NT2/D1 (cell line): ENCODE measurements around the gene LMCD1.

Source experiments
- DNase-seq: peaks from one replicate; pipeline ENCODE4 v3.0.0-alpha.2; 2011; ENCODE audit warnings: low read depth, low spot score
- H3K27me3 ChIP-seq: 2 replicates; pipeline ENCODE4 v1.6.0; 2011; ENCODE audit warnings: mild to moderate bottlenecking; ENCODE audit not compliant: insufficient read length, insufficient read depth
- H3K36me3 ChIP-seq: 2 replicates; pipeline ENCODE4 v1.6.1; 2011; ENCODE audit warnings: mild to moderate bottlenecking, low read length, mixed read lengths; ENCODE audit not compliant: insufficient read depth, insufficient read length
- H3K4me1 ChIP-seq: 2 replicates; pipeline ENCODE4 v1.5.1; 2011; ENCODE audit not compliant: insufficient read depth, insufficient read length
- H3K4me3 ChIP-seq: 2 replicates; pipeline ENCODE4 v1.5.1; 2011; ENCODE audit warnings: low read depth; ENCODE audit not compliant: insufficient read length
- H3K9ac ChIP-seq: 2 replicates; pipeline ENCODE4 v1.6.0; 2011; ENCODE audit warnings: low read depth; ENCODE audit not compliant: insufficient read length
- H3K9me3 ChIP-seq: 2 replicates; pipeline ENCODE4 v1.5.1; 2011; ENCODE audit warnings: mild to moderate bottlenecking, low read length; ENCODE audit not compliant: insufficient read depth
- SUZ12 ChIP-seq: IDR thresholded peaks from 2 replicates; pipeline ENCODE4 v1.6.1; 2011; ENCODE audit not compliant: insufficient read length, insufficient read depth; ENCODE audit errors: extremely low read depth
- YY1 ChIP-seq: IDR thresholded peaks from 2 replicates; pipeline ENCODE4 v1.6.1; 2011; ENCODE audit not compliant: insufficient read length, insufficient read depth
- ZNF274 ChIP-seq: IDR thresholded peaks from 2 replicates; pipeline ENCODE4 v1.6.1; 2011; ENCODE audit warnings: mild to moderate bottlenecking, low read depth, low read length

LMCD1 gene

GRCh38 chr3:8581373-8581772, 79.8 kb downstream of the LMCD1 start:
- DNase-seq, result no peak
- no peak overlapping the region for H3K4me3 ChIP-seq
- no peaks in the 10 kb centered on the region for H3K36me3 ChIP-seq
- TF ChIP-seq YY1 (no peak), SUZ12 (no peak), ZNF274 (no peak)
- no peaks in the 10 kb centered on the region for H3K9me3 ChIP-seq
- H3K4me1 ChIP-seq, result no peaks in the 10 kb centered on the region
- no peaks in the 10 kb centered on the region for H3K27me3 ChIP-seq
- H3K9ac ChIP-seq, result no peak overlapping the region

- Histone ChIP-seq H3K9ac (no peak overlapping the region), H3K36me3 (no peaks in the 10 kb centered on the region), H3K9me3 (no peaks in the 10 kb centered on the region), H3K27me3 (no peaks in the 10 kb centered on the region), H3K4me1 (no peaks in the 10 kb centered on the region), H3K4me3 (no peak overlapping the region)
- no peak for DNase-seq
- TF ChIP-seq SUZ12, result no peak
- no peak for TF ChIP-seq ZNF274
- no peak for TF ChIP-seq YY1
Measured at GRCh38 chr3:8581806-8582445, 80.3 kb downstream of the LMCD1 start.

GRCh38 chr3:8584661-8585060, 83.0 kb downstream of the LMCD1 start:
- DNase-seq, result no peak
- Histone ChIP-seq H3K9ac (no peak overlapping the region), H3K4me3 (no peak overlapping the region), H3K9me3 (no peaks in the 10 kb centered on the region), H3K36me3 (no peaks in the 10 kb centered on the region), H3K4me1 (no peaks in the 10 kb centered on the region), H3K27me3 (no peaks in the 10 kb centered on the region)
- TF ChIP-seq ZNF274, result no peak
- TF ChIP-seq YY1, result no peak
- TF ChIP-seq SUZ12, result no peak

GRCh38 chr3:8589880-8590556, 88.4 kb downstream of the LMCD1 start:
- Histone ChIP-seq H3K4me3 (no peak overlapping the region), H3K36me3 (no peaks in the 10 kb centered on the region), H3K4me1 (no peaks in the 10 kb centered on the region), H3K27me3 (no peaks in the 10 kb centered on the region), H3K9me3 (no peaks in the 10 kb centered on the region), H3K9ac (no peak overlapping the region)
- no peak for TF ChIP-seq ZNF274
- TF ChIP-seq SUZ12, result no peak
- no peak for TF ChIP-seq YY1
- DNase-seq, result no peak

GRCh38 chr3:8593021-8593827, 91.6 kb downstream of the LMCD1 start:
- no peak for DNase-seq
- Histone ChIP-seq H3K4me3 (no peak overlapping the region), H3K36me3 (no peaks in the 10 kb centered on the region), H3K9ac (no peak overlapping the region), H3K27me3 (no peaks in the 10 kb centered on the region), H3K4me1 (no peaks in the 10 kb centered on the region), H3K9me3 (no peaks in the 10 kb centered on the region)
- no peak for TF ChIP-seq SUZ12
- no peak for TF ChIP-seq YY1
- TF ChIP-seq ZNF274, result no peak

GRCh38 chr3:8595252-8595651, 93.6 kb downstream of the LMCD1 start:
- Histone ChIP-seq H3K9ac (no peak overlapping the region), H3K4me1 (no peaks in the 10 kb centered on the region), H3K27me3 (no peaks in the 10 kb centered on the region), H3K4me3 (no peak overlapping the region), H3K9me3 (no peaks in the 10 kb centered on the region), H3K36me3 (no peaks in the 10 kb centered on the region)
- no peak for TF ChIP-seq SUZ12
- TF ChIP-seq YY1, result no peak
- TF ChIP-seq ZNF274, result no peak
- DNase-seq, result no peak

GRCh38 chr3:8595695-8596115, 94.1 kb downstream of the LMCD1 start:
- TF ChIP-seq SUZ12, result no peak
- no peak for TF ChIP-seq YY1
- TF ChIP-seq ZNF274, result no peak
- no peaks in the 10 kb centered on the region for H3K4me1 ChIP-seq

More at GRCh38 chr3:8595695-8596115, 94.1 kb downstream of the LMCD1 start:
- Histone ChIP-seq H3K27me3 (no peaks in the 10 kb centered on the region), H3K9me3 (no peaks in the 10 kb centered on the region), H3K4me3 (no peak overlapping the region), H3K9ac (no peak overlapping the region), H3K36me3 (no peaks in the 10 kb centered on the region)
- no peak for DNase-seq
